Measurements from ENCODE around the gene OSBPL1A. TPM values are rescaled to one million over a fixed set of nuclear protein-coding genes. Genes with fewer than 3 reads are reported as not detected.

Gene OSBPL1A
- total and polyA plus RNA-seq, 2 of the 8 experiments (the other 6 are each of a cell fraction or from before 2014, with no cell fraction given) = 53.2 to 74.9 TPM

GRCh38 chr18:24372279-24372872 lies 25.2 kb downstream of the OSBPL1A start (continued):
- TF ChIP-seq BACH1 (IDR thresholded peaks at IDR 0.05; ENCODE audit: low read length) (no peak), SIRT6 (IDR thresholded peaks at IDR 0.05; ENCODE audit: low read length) (no peak), POU5F1 (IDR thresholded peaks at IDR 0.05; ENCODE audit: low read depth, low read length) (no peak), CREB1 (IDR thresholded peaks at IDR 0.05) (no peak), SAP30 (IDR thresholded peaks at IDR 0.05; ENCODE audit: insufficient read depth, insufficient replicate concordance, low read length) (no peak), EGR1 (IDR thresholded peaks at IDR 0.05; ENCODE audit: borderline replicate concordance, low read depth, low read length) (no peak), SP1 (IDR thresholded peaks at IDR 0.05; ENCODE audit: low read depth, low read length) (no peak), TBP (IDR thresholded peaks at IDR 0.05; ENCODE audit: low read depth, low read length) (no peak), KDM4A (IDR thresholded peaks at IDR 0.05; ENCODE audit: low read depth, low read length, severe bottlenecking) (no peak)
